ENCODE results near the gene RAB14.

DNA sequence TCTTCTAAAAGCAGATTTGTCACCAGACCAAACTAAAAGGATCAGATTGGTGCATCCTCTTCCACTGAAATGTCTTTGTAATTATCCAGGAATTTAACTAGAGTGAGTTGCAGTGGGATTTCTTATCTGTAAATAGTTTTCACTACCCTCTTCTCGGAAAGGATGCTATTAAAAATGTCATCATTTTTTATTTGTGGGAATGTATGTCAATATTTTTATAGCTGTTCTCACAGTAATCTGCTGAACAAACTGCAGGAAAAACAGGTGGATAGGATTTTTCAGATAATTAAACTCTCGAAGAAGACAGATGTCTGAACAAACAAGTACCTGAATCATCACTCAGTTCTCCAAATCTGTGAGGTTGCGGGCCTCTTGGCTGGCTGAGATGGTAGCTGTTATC is 62.7 kb downstream of the RAB14 start:
- no peak for TF ChIP-seq POLR2AphosphoS5 (IDR thresholded peaks at IDR 0.05)
- TF ChIP-seq, protein P1, sequence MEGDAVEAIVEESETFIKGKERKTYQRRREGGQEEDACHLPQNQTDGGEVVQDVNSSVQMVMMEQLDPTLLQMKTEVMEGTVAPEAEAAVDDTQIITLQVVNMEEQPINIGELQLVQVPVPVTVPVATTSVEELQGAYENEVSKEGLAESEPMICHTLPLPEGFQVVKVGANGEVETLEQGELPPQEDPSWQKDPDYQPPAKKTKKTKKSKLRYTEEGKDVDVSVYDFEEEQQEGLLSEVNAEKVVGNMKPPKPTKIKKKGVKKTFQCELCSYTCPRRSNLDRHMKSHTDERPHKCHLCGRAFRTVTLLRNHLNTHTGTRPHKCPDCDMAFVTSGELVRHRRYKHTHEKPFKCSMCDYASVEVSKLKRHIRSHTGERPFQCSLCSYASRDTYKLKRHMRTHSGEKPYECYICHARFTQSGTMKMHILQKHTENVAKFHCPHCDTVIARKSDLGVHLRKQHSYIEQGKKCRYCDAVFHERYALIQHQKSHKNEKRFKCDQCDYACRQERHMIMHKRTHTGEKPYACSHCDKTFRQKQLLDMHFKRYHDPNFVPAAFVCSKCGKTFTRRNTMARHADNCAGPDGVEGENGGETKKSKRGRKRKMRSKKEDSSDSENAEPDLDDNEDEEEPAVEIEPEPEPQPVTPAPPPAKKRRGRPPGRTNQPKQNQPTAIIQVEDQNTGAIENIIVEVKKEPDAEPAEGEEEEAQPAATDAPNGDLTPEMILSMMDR (IDR thresholded peaks at IDR 0.05): no peak
- TF ChIP-seq POLR2A (IDR thresholded peaks at IDR 0.05): no peak
- no peak for TF ChIP-seq EP300 (IDR thresholded peaks at IDR 0.05)

All from stomach (tissue), 4 donors.